HEK293 (cell line): ENCODE measurements around the gene SAP130.

Source experiments
- CTCF ChIA-PET: fragments of 350-600 bp; formaldehyde crosslinking; extraction: SDS; loops from one replicate; lab custom pipeline; 2021; ENCODE audit warnings: antibody characterized with exemption; lab: Yijun Ruan, JAX
- POLR2A ChIA-PET: fragments of 300-600 bp; formaldehyde crosslinking; extraction: SDS; loops from one replicate; lab custom pipeline; 2020; ENCODE audit warnings: antibody characterized with exemption, inconsistent platforms; lab: Yijun Ruan, JAX
- H3K27ac ChIP-seq: fragments of 200-500 bp; sonication (Bioruptor generic); 2 replicates; pipeline ENCODE4 v1.5.1; 2014; ENCODE audit warnings: low read depth, low read length, control low read depth, inconsistent platforms; ENCODE audit errors: extremely low read depth
- H3K36me3 ChIP-seq, 2 experiments: fragments of 200-500 bp in 1 of 2; sonication (Bioruptor generic) in 1 of 2; 1 replicate in 1 of 2; 2 replicates in 1 of 2; pipeline ENCODE4 v1.5.1; 2014 to 2017; ENCODE audit warnings: inconsistent platforms in 2 of 2, low read length in 2 of 2; ENCODE audit not compliant: control insufficient read depth in 2 of 2, insufficient read depth in 1 of 2
- H3K4me1 ChIP-seq: fragments of 200-500 bp; sonication (Bioruptor generic); 2 replicates; pipeline ENCODE4 v1.5.1; 2014; ENCODE audit warnings: mild to moderate bottlenecking, low read length, inconsistent platforms; ENCODE audit not compliant: control insufficient read depth, insufficient read depth
- H3K4me3 ChIP-seq: 2 replicates; pipeline ENCODE4 v1.5.1; 2011; ENCODE audit warnings: low read depth, mild to moderate bottlenecking, control low read depth, low read length, moderate library complexity
- H3K9me3 ChIP-seq: fragments of 200-500 bp; sonication (Bioruptor generic); 2 replicates; pipeline ENCODE4 v1.5.1; 2014; ENCODE audit warnings: low read depth, low read length, inconsistent platforms; ENCODE audit not compliant: control insufficient read depth, insufficient read depth
- ATF2 ChIP-seq: fragments of 450-650 bp; formaldehyde crosslinking; IDR thresholded peaks from 2 replicates; pipeline ENCODE4 v1.5.1; 2016; ENCODE audit warnings: missing biosample characterization, missing genetic modification characterization, low read depth
- KLF1 ChIP-seq: fragments of 450-650 bp; formaldehyde crosslinking; IDR thresholded peaks from 2 replicates; pipeline ENCODE4 v1.5.1; 2016; ENCODE audit warnings: missing biosample characterization, missing genetic modification characterization
- KLF10 ChIP-seq: fragments of 450-650 bp; IDR thresholded peaks from 2 replicates; pipeline ENCODE4 v1.5.1; 2018; ENCODE audit warnings: missing biosample characterization, mild to moderate bottlenecking, missing genetic modification characterization
- REPIN1 ChIP-seq: fragments of 450-650 bp; formaldehyde crosslinking; IDR thresholded peaks from 2 replicates; pipeline ENCODE4 v1.5.1; 2017; ENCODE audit warnings: missing biosample characterization, missing genetic modification characterization, low read depth
- SALL2 ChIP-seq: fragments of 450-650 bp; formaldehyde crosslinking; IDR thresholded peaks from 2 replicates; pipeline ENCODE4 v1.5.0; 2017; ENCODE audit warnings: missing biosample characterization, mild to moderate bottlenecking, missing genetic modification characterization, borderline replicate concordance
- TSHZ1 ChIP-seq: fragments of 450-650 bp; formaldehyde crosslinking; IDR thresholded peaks from 2 replicates; pipeline ENCODE4 v1.5.1; 2016; ENCODE audit warnings: missing biosample characterization, missing genetic modification characterization, borderline replicate concordance
- YY2 ChIP-seq: fragments of 450-650 bp; formaldehyde crosslinking; IDR thresholded peaks from 2 replicates; pipeline ENCODE4 v1.5.1; 2016; ENCODE audit warnings: missing biosample characterization, missing genetic modification characterization
- ZBTB21 ChIP-seq: fragments of 450-650 bp; formaldehyde crosslinking; IDR thresholded peaks from 2 replicates; pipeline ENCODE4 v1.5.1; 2017; ENCODE audit warnings: missing biosample characterization, missing genetic modification characterization
- ZNF121 ChIP-seq: fragments of 450-650 bp; formaldehyde crosslinking; IDR thresholded peaks from 2 replicates; pipeline ENCODE4 v1.5.1; 2016; ENCODE audit warnings: missing biosample characterization, missing genetic modification characterization
- ZNF132 ChIP-seq: fragments of 450-650 bp; formaldehyde crosslinking; IDR thresholded peaks from 2 replicates; pipeline ENCODE4 v1.5.1; 2017; ENCODE audit warnings: missing biosample characterization, missing genetic modification characterization, borderline replicate concordance
- ZNF292 ChIP-seq: fragments of 450-650 bp; formaldehyde crosslinking; IDR thresholded peaks from 2 replicates; pipeline ENCODE4 v1.5.1; 2016; ENCODE audit warnings: low read depth, missing biosample characterization, missing genetic modification characterization, borderline replicate concordance
- ZNF354C ChIP-seq: fragments of 450-650 bp; formaldehyde crosslinking; IDR thresholded peaks from 2 replicates; pipeline ENCODE4 v1.5.1; 2016; ENCODE audit warnings: missing biosample characterization, missing genetic modification characterization, low read depth, borderline replicate concordance
- ZNF362 ChIP-seq: fragments of 450-650 bp; formaldehyde crosslinking; IDR thresholded peaks from 2 replicates; pipeline ENCODE4 v1.5.1; 2016; ENCODE audit warnings: missing biosample characterization, missing genetic modification characterization
- ZNF366 ChIP-seq: fragments of 450-650 bp; formaldehyde crosslinking; conservative IDR thresholded peaks from 2 replicates; pipeline ENCODE4 v1.5.1; 2016; ENCODE audit warnings: missing biosample characterization, missing genetic modification characterization
- ZNF37A ChIP-seq: fragments of 450-650 bp; IDR thresholded peaks from 2 replicates; pipeline ENCODE4 v1.5.1; 2018; ENCODE audit warnings: missing biosample characterization, missing genetic modification characterization
- ZNF514 ChIP-seq: fragments of 450-650 bp; formaldehyde crosslinking; IDR thresholded peaks from 2 replicates; pipeline ENCODE4 v1.5.1; 2016; ENCODE audit warnings: missing biosample characterization, missing genetic modification characterization
- ZNF544 ChIP-seq: fragments of 450-650 bp; formaldehyde crosslinking; IDR thresholded peaks from 2 replicates; pipeline ENCODE4 v1.5.0; 2017; ENCODE audit warnings: missing biosample characterization, missing genetic modification characterization
- ZNF600 ChIP-seq: fragments of 450-650 bp; formaldehyde crosslinking; IDR thresholded peaks from 2 replicates; pipeline ENCODE4 v1.5.1; 2016; ENCODE audit warnings: missing biosample characterization, missing genetic modification characterization
- ZNF629 ChIP-seq: fragments of 450-650 bp; formaldehyde crosslinking; IDR thresholded peaks from 2 replicates; pipeline ENCODE4 v1.5.1; 2017; ENCODE audit warnings: missing biosample characterization, missing genetic modification characterization
- ZNF664 ChIP-seq: fragments of 450-650 bp; formaldehyde crosslinking; IDR thresholded peaks from 2 replicates; pipeline ENCODE4 v1.5.1; 2016; ENCODE audit warnings: missing biosample characterization, missing genetic modification characterization
- ZNF707 ChIP-seq: fragments of 450-650 bp; formaldehyde crosslinking; IDR thresholded peaks from 2 replicates; pipeline ENCODE4 v1.5.1; 2016; ENCODE audit warnings: missing biosample characterization, missing genetic modification characterization
- ZNF777 ChIP-seq: fragments of 450-650 bp; formaldehyde crosslinking; IDR thresholded peaks from 2 replicates; pipeline ENCODE4 v1.5.1; 2017; ENCODE audit warnings: missing biosample characterization, missing genetic modification characterization, borderline replicate concordance
- ZNF792 ChIP-seq: fragments of 450-650 bp; formaldehyde crosslinking; IDR thresholded peaks from 2 replicates; pipeline ENCODE4 v1.5.1; 2016; ENCODE audit warnings: missing biosample characterization, missing genetic modification characterization
- TF ChIP-seq, protein P1 (sequence below): fragments of 450-650 bp; IDR thresholded peaks from 2 replicates; pipeline ENCODE4 v1.5.1; 2018; ENCODE audit warnings: missing biosample characterization, missing genetic modification characterization
- TF ChIP-seq, protein P2 (sequence below): fragments of 450-650 bp; formaldehyde crosslinking; IDR thresholded peaks from 2 replicates; pipeline ENCODE4 v1.5.1; 2017; ENCODE audit warnings: missing biosample characterization, missing genetic modification characterization
- TF ChIP-seq, protein P3 (sequence below): fragments of 450-650 bp; formaldehyde crosslinking; IDR thresholded peaks from 2 replicates; pipeline ENCODE4 v1.5.1; 2016; ENCODE audit warnings: missing biosample characterization, missing genetic modification characterization

Gene SAP130

GRCh38 chr2:128008074-128008672 lies 19.7 kb downstream of the SAP130 start:
- H3K27ac ChIP-seq, result no peak overlapping the region
- TF ChIP-seq KLF1 (tag by site-specific recombination) (no peak), ZBTB21 (tag by site-specific recombination) (0 out of 2 replicates have a peak, but pooled peaks have one; percentile 46), SALL2 (tag by site-specific recombination) (no peak), ZNF629 (peak; percentile 77), ZNF544 (tag by site-specific recombination) (no peak), ZNF362 (tag by site-specific recombination) (peak; percentile 73), ZNF600 (tag by site-specific recombination) (0 out of 2 replicates have a peak, but pooled peaks have one; percentile 13), ZNF292 (tag by site-specific recombination) (no peak), ATF2 (tag by site-specific recombination) (peak; percentile 72; the same call in 1 of the 2 replicates), ZNF514 (tag by site-specific recombination) (no peak), ZNF121 (tag by site-specific recombination) (no peak), YY2 (tag by site-specific recombination) (no peak), KLF10 (tag by site-specific recombination) (no peak), ZNF366 (tag by site-specific recombination) (peak; percentile 53), ZNF354C (tag by site-specific recombination) (no peak), ZNF132 (tag by site-specific recombination) (no peak), REPIN1 (tag by site-specific recombination) (no peak)
- TF ChIP-seq, protein P1, sequence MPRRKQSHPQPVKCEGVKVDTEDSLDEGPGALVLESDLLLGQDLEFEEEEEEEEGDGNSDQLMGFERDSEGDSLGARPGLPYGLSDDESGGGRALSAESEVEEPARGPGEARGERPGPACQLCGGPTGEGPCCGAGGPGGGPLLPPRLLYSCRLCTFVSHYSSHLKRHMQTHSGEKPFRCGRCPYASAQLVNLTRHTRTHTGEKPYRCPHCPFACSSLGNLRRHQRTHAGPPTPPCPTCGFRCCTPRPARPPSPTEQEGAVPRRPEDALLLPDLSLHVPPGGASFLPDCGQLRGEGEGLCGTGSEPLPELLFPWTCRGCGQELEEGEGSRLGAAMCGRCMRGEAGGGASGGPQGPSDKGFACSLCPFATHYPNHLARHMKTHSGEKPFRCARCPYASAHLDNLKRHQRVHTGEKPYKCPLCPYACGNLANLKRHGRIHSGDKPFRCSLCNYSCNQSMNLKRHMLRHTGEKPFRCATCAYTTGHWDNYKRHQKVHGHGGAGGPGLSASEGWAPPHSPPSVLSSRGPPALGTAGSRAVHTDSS, result no peak
- H3K4me3 ChIP-seq, result no peak overlapping the region
- ChIA-PET POLR2A (no interaction called here), CTCF (interaction anchor here (0.6 to 0.7 kb wide), 2 partner anchors 9 to 120 kb away, joined by 3 to 5 read pairs; no protein-coding TSS in a partner anchor)
- no peaks in the 10 kb centered on the region for H3K9me3 ChIP-seq
- H3K36me3 ChIP-seq, result peaks cover 79 to 98% of the 10 kb centered on the region in 2 experiments
- H3K4me1 ChIP-seq, result no peaks in the 10 kb centered on the region

- CTCF ChIA-PET, result no interaction called here
- TF ChIP-seq, protein P2, sequence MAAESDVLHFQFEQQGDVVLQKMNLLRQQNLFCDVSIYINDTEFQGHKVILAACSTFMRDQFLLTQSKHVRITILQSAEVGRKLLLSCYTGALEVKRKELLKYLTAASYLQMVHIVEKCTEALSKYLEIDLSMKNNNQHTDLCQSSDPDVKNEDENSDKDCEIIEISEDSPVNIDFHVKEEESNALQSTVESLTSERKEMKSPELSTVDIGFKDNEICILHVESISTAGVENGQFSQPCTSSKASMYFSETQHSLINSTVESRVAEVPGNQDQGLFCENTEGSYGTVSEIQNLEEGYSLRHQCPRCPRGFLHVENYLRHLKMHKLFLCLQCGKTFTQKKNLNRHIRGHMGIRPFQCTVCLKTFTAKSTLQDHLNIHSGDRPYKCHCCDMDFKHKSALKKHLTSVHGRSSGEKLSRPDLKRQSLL, result no peak
- TF ChIP-seq TSHZ1 (tag by site-specific recombination) (no peak), ZNF664 (tag by site-specific recombination) (no peak), ZNF777 (tag by site-specific recombination) (no peak), ZNF707 (tag by site-specific recombination) (no peak), ZNF292 (tag by site-specific recombination) (no peak), ZNF37A (tag by site-specific recombination) (no peak), ZNF792 (tag by site-specific recombination) (no peak)
- TF ChIP-seq, protein P3, sequence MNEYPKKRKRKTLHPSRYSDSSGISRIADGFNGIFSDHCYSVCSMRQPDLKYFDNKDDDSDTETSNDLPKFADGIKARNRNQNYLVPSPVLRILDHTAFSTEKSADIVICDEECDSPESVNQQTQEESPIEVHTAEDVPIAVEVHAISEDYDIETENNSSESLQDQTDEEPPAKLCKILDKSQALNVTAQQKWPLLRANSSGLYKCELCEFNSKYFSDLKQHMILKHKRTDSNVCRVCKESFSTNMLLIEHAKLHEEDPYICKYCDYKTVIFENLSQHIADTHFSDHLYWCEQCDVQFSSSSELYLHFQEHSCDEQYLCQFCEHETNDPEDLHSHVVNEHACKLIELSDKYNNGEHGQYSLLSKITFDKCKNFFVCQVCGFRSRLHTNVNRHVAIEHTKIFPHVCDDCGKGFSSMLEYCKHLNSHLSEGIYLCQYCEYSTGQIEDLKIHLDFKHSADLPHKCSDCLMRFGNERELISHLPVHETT (tag by site-specific recombination), result no peak
Measured at GRCh38 chr2:128004509-128004908, 23.4 kb downstream of the SAP130 start.

More at GRCh38 chr2:128004509-128004908, 23.4 kb downstream of the SAP130 start:
- H3K4me3 ChIP-seq, result no peak overlapping the region
- no peak overlapping the region for H3K27ac ChIP-seq
- H3K9me3 ChIP-seq, result no peaks in the 10 kb centered on the region
- H3K36me3 ChIP-seq, result peaks cover 73 to 98% of the 10 kb centered on the region in 2 experiments
- no peaks in the 10 kb centered on the region for H3K4me1 ChIP-seq
- POLR2A ChIA-PET, result no interaction called here
